Activated CD4-positive, alpha-beta T cell treated with anti-CD3 and anti-CD28 coated beads, Interleukin-2, amount 50 U/mL, for 48 hours (primary cell): ENCODE results near the gene SP7.
A peak's percentile ranks its signal among the peaks of the same experiment; 100 is the strongest.
"Not testable (repeated sequence)": the region's sequence is repeated elsewhere in the genome, so short reads cannot be mapped to it uniquely, and the experiment has no call there.

Experiments
- DNase-seq, 2 experiments: peaks; one replicate each; pipeline ENCODE4 v3.0.0-alpha.2; 2020

The SP7 gene

DNA sequence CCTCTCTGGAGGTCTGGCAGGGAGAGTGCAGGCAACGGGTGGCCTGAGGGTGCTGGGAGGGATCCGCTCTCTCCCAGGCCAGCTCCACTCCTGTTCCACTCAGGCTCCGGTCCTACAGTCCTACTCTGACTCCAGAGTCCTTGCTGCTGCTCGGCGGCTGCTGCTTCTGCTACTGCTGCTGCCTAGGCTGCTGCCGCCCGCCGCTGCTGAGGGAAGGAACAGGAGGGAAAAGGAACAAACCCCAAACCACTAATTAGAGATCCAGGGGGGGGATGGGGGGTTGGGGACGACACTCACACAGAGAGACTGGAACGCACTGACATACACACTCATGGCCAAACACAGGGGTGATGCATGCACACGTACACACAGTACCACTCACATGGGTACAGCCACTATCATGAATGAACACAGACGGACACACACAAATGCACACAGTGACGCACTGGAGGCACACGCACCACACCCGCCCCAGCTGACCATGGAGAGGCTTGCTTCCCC, at the start of gene SP7:
Gene SP7, minus strand, starts transcription at position 174 of the 501 bp plus-strand sequence. CDS start 708 bp downstream, outside the sequence.
- no peak for DNase-seq

GRCh38 chr12:53383258-53383657, 47.1 kb upstream of the SP7 start:
- no peak for DNase-seq

- peak; percentile 35 to 49 for DNase-seq
Observed at GRCh38 chr12:53381731-53382630, 45.8 kb upstream of the SP7 start.

DNA sequence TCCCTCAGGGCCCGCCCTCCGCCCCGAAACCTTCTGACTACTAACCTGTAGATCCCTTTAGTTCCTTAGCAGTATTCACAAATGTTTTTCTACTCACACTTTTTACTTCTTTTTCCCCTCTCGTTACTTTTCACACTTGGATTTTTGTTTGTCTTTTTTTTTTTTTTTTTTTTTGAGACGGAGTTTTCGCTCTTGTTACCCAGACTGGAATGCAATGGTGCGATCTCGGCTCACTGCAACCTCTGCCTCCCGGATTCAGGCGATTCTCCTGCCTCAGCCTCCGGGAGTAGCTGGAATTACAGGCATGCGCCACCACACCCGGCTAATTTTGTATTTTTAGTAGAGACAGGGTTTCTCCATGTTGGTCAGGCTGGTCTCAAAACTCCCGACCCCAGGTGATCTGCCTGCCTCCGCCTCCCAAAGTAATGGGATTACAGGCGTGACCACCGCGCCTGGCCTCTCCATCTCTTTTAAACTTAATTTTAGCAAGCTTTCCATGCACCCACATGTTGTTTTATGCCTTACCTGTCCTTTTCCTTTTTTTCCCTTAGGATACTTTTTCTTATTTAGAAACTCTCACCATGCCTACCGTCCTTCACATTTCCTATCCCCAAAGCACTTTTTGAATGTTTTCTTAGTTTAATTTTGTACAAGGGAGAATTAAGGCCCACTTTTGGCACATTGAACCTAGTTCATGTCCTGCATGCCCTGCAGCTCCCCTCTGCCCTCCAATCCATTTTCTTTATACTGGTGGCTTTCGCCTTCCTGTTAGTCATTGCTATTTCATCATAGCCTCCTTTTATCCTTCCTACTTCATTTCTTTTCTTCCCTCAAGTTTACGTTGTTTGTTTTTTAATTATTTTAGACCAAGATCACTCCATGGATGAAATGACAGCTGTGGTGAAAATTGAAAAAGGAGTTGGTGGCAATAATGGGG, 44.9 kb upstream of the SP7 start:
- peak in 1 of 2 experiments; percentile 18 for DNase-seq

DNA sequence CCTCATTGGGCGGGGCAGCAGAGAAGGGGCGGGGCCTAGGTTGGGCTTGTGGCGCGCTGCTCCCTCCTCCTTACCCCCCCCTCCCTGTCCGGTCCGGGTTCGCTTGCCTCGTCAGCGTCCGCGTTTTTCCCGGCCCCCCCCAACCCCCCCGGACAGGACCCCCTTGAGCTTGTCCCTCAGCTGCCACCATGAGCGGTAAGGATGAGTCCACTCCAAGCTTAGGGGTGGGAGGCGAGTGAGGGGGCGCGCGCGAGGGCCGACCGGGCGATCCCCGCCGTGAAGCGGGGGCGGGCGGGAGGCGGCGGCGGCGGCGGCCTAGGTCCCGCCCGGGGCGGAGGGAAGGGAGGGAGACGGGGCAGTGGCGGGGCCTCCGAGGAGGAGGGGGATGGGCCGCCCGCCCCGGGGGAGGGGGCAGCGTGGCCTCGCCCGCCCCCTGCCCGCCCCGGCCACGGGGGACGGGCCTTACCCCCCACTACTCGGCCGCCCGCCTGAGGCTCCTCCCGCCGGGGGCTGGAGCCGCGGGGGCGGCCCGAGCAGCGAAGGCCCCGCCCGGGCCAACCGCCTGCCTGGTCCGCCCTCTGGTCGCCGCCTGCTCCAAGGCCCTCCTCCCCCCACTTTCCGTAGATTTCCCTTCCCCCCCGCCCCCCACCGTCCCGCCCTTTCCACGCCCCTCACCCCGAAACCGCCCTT, 44.1 kb upstream of the SP7 start, which contains the start of gene SP1:
Gene SP1, plus strand, starts transcription at position 73 of the 690 bp plus-strand sequence. Its CDS starts 116 bp downstream, at position 189.
- DNase-seq: peak; percentile 100

DNA sequence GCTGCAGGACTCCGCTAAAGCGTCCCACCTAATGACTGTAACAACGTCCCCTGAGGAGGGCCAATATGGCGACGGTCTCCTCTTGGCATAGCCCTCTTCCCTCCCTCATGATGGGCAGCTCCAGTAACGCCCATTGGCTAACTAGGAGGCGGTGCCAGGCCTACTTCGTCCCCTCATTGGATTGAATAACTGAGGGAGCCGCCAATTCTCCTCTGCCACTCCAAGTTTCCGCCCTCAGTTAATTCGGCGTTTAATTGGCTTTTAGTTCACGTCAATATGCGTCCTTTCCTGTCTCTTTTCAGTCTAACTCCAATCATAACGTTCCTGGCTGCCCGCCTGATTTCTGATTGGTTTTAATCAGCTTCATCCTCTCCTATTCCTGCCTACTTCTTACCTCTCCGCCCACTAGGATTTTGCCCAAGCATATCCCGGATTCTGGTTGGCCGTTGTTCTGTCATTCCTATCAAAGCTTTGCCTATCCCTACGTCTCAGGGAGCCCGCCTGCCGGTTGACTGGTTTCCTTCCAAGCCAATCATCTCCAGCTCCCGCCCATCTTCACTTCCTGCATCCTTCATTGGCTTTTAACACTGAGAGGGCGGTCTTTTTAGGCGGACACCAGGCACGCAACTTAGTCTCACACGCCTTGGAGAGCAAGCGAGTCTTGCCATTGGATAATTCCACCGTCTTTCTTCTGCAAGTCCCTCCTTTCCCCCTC, 43.4 kb upstream of the SP7 start:
- DNase-seq: peak; percentile 93 to 96

- DNase-seq: no peak
Observed at GRCh38 chr12:53378724-53379388, 42.7 kb upstream of the SP7 start.

GRCh38 chr12:53378222-53378621, 42.1 kb upstream of the SP7 start:
- DNase-seq: no peak

DNA sequence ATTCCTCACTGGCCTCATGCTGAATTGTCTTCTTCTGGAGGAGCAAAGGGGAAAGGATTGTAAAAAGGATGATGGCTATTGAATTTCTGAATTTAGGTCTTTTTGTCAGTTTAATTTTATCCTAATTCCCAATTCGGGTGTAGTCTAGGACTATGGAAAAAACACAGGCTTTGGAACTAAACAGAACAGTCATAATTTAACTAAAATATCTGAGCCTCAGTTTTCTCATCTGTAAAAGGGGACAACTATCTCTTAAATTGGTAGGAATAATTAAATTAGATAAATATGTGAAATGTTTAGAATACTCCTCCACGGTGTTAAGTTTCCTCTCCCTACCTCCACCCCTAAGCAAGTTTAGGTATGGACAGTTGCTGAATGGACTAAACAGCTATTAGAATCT, 40.6 kb upstream of the SP7 start:
- DNase-seq: no peak

- DNase-seq: not testable (repeated sequence)
Observed at GRCh38 chr12:53374277-53374676, 38.1 kb upstream of the SP7 start.

DNA sequence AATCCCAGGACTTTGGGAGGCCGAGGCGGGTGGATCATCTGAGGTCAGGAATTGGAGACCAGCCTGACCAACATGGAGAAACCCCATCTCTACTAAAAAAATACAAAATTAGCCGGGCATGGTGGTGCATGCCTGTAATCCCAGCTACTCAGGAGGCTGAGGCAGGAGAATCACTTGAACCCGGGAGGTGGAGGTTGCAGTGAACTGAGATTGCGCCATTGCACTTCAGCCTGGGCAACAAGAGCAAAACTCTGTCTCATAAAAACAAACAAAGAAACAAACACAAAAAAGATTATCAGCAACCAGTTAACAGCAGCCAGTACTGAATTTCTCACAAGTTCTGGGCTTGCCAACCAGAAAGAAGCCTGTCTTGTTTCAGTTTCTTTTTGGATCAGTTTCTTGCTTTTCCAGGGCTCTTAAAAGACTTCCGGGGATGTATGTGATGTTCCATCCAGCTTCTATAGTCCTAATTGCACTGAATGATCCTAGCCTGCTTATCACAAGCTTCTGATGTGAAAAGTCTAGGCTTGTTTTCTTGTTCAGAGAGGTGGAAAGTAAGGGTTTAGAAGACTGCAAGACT, 37.5 kb upstream of the SP7 start:
- DNase-seq: not testable (repeated sequence)

- no peak for DNase-seq
Observed at GRCh38 chr12:53365245-53365904, 29.2 kb upstream of the SP7 start.

DNA sequence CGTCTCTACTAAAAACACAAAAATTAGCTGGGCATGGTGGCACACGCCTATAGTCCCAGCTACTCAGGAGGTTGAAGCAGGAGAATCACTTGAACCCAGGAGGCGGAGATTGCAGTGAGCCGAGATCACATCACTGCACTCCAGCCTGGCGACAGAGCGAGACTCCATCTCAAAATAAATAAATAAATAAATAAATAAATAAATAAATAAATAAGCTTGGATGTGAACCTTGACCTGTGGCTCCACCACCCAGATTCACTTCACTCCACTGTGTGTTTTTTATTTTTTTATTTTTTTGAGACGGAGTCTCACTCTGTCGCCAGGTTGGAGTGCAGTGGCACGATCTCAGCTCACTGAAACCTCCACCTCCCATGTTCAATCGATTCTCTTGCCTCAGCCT, 25.5 kb upstream of the SP7 start:
- not testable (repeated sequence) for DNase-seq

DNA sequence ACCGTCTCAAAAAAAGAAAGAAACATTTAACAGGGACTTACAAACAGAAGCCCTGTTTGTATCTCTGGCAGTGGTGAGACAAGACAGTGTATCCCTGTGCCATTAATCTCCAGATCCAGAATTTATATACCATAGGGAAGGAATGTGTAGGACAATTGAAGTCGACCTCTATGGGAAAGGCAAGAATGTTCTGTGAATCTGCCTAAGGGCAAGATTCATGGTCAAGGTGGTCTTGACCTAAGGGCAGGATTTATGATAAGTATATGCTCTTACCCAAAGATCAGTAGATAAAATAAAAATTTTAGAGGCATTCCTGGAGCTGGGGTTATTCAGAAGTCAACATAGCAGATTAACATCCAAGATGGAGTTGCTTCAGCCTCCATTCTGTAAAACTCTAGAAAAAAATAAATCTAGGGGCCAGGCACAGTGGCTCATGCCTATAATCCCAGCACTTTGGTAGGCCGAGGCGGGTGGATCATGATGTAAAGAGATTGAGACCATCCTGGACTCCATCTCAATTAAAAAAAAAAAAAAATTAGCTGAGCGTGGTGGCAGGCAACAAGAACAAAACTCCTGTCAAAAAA, 22.8 kb upstream of the SP7 start:
- DNase-seq: no peak

DNA sequence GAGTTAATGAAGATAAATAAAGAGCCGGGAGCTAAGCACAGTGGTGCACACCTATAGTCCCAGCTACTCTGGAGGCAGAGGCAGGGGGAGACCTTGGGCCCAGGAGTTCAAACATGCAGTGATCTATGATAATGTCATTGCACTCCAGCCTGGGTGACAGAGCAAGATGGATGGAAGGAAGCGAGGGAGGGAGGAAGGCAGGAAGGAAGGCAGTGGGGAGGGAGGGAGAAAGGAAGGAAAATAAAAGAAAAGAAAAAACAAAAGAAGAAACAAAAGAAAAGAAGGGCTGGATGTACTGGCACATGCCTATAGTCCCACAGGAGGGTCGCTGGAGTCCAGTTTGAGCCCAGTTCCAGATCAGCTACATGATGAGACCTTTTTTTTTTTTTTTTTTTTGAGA, 19.0 kb upstream of the SP7 start:
- DNase-seq: no peak

GRCh38 chr12:53353257-53353655, 17.1 kb upstream of the SP7 start:
- DNase-seq: no peak

DNA sequence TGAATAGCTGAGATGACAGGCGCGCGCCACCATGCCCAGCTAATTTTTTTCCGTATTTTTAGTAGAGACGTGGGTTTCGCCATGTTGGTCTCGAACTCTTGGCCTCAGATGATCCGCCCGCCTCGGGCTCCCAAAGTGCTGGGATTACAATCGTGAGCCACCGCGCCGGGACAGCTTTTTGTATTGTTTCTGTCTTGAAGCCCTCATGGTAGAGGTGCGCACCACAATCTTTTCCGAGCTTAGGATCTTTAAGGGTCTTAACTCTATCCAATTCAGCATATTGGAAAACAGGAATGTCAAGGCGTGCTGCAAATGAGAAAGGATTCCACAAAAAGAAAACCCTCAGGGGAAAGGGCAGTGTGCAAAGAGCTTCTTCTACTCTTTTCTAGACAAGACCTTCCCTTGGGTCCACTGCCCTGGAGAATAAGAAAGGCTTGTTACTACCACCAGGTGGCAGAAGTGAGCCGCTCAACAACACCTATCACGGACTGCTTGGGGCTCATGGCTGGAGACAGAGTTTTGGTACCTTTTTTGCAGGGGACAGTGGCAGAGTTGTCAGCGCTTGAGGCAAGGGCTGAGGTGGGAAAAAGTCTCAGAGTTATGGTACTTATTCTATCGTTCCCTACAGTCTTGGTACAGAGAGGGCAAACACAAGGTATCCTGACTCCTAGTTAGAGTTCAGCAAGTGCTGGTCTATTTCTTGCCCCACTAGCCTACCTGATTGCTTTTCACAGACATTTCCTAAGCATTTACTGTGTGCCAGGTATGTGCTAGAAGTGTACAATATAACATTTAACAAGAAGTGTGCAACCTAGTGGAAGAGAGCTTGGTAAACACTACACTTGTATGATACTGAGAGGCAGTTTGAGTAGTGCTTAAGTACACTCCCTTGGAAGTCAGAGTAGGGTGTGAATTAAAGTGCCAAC, 16.4 kb upstream of the SP7 start:
- peak; percentile 86 to 87 for DNase-seq

- DNase-seq: no peak
Observed at GRCh38 chr12:53347905-53348304, 11.8 kb upstream of the SP7 start.

- DNase-seq: no peak
Observed at GRCh38 chr12:53346491-53346890, 10.3 kb upstream of the SP7 start.
